GM19438 (cell line): ENCODE results near the gene CWC27.
"Not testable (repeated sequence)": the region's sequence is repeated elsewhere in the genome, so short reads cannot be mapped to it uniquely, and the experiment has no call there.

ENCODE experiments used
- ATAC-seq: cut with Tn5 transposase; IDR thresholded peaks from one replicate; pipeline ENCODE4 v1.9.1; 2021; ENCODE audit warnings: low read depth; ENCODE audit not compliant: unreplicated experiment

CWC27 gene

DNA sequence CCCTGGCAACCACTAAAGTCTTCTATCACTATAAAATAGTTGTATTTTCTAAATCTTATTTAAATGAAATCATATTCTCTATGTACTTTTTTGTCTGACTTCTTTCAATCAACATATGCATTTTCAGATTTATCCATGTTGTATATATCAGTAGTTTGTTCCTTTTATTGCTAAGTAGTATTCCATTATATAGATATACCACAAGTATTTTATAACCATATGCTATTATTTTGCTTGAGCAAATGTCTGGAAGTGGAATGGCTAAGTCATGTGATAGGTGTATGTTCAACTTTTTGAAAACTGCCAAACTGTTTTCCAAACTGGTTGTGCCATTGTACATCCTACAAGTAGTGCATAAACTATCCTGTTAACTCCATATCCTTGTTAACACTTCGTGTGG lies 131.1 kb downstream of the CWC27 start:
- no peak for ATAC-seq

DNA sequence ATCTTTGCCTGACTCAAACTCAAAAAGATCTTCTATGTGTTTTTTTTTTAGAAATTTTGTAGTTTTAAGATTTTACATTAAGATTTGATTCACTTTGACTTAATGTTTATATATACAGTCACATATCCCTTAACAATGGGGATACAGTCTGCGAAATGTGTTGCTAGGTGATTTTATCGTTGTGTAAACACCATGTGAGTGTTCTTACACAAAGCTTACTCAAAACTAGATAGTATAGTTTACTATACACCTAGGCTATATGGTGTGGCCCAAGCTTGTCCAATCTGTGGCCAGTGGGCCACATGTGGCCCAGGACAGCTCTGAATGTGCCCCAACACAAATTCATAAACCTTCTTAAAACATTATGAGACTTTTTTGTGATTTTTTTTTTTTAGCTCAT lies 131.9 kb downstream of the CWC27 start:
- no peak for ATAC-seq

GRCh38 chr5:64907399-64907798 lies 138.7 kb downstream of the CWC27 start:
- ATAC-seq: not testable (repeated sequence)

DNA sequence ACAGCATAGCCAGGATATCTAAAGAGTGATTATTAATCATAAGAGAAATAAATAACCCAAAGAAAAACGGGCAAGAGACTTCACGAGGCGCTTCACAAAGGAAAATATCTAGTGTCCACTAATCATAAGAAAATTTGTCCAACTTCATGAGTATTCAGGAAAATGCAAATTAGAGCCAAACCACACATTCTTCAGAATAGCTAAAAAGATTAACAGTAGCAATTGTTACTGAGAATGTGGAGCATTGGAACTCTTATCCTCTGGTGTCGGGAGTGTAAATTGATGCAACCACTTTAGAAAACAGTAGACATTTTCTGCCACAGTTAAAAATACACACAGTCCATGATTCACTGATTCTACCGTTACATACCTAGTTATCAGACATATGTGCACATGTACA lies 145.7 kb downstream of the CWC27 start:
- no peak for ATAC-seq

DNA sequence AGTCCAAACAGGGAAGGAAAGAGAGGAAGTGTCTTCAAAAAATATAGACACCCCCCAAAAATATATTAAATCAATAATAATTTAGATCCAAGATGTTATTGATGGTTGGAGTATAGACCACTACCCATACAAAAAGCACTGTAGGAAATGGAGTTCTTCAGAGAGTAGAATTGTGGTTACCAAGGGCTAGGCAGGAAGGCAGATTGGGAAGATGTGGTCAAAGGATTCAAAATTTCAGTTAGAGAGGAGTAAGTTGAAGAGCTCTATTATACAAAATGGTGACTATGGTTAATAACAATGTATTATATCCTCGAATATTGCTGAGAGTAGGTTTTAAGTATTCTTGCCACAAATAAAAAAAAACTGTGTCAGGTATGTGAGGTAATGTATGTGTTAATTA lies 149.4 kb downstream of the CWC27 start:
- ATAC-seq: no peak

- ATAC-seq: no peak
These were observed 152.7 kb downstream of the CWC27 start for GRCh38 chr5:64921386-64921785.

DNA sequence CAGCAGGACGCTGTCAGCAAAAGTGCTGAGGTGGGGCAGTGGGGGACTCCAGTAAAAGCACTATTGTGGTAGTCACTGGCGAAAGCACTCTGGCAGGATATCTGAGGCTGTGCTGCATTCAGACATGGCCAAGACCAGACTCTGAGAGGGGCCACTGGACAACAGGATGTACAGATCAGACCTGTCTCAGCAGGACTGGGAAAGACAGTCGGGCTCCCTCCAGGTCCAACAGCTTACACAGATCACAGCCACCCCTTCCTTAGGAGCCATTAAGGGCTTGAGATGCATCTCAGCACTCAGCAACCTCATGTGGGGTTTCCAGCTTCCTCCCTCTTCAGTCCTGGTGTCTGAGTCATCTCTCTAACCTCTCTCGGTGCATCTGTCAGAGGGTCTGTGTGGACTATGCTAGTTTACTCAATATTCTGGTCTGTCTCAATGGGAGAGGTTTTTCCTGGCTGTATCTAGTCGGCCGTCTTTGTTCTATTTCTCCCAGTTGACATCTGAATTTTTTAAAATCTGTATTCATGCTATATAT lies 154.5 kb downstream of the CWC27 start:
- no peak for ATAC-seq

- no peak for ATAC-seq
These were observed 156.4 kb downstream of the CWC27 start for GRCh38 chr5:64925123-64925522.

DNA sequence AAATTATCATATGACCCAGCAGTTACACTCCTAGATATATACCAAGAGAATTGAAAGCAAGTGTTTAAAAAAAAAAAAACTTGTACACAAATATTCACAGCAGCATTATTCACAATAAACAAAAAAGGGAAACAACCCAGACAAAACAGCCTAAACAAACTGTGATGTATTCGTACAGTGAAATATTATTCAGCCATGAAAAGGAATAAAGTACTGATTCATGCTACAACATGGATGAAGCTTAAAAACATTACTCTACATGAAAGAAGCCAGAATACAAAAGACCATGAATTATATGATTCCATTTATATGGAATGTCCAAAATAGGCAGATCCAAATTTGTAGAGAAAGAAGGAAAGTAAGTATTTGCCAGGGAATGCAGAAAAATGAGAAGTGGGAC lies 161.1 kb downstream of the CWC27 start:
- no peak for ATAC-seq

DNA sequence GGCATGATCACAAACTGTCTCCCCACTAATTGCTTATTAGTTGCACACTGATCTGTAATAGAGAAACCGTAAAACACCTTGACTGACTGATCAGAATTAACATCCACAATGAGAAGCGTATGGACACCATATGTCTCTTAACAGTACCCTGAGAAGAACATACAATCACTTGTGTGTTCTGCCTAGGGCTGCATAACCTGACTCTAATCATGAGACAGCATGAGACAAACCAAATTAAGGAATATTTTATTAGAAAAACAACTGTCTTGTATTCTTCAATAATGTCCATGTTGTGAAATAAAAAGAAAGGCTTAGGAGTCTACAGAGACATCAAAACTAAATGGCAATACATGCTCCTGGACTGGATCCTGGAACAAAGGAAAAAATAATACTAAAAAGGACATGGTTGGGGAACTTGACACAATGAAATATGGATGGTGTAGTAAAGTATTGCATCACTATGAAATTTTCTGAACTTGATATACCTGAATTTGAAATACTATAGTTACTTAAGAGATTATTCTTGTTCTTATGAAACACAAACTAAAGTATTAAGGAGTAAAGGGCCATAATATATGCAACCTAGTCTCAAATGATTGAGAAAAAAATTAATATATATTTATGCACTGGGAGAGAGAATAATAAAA lies 162.1 kb downstream of the CWC27 start:
- no peak for ATAC-seq

- ATAC-seq: not testable (repeated sequence)
These were observed 170.7 kb downstream of the CWC27 start for GRCh38 chr5:64939422-64939771.

- no peak for ATAC-seq
These were observed 171.2 kb downstream of the CWC27 start for GRCh38 chr5:64939772-64940510.

- ATAC-seq: no peak
These were observed 173.7 kb downstream of the CWC27 start for GRCh38 chr5:64942460-64942859.

DNA sequence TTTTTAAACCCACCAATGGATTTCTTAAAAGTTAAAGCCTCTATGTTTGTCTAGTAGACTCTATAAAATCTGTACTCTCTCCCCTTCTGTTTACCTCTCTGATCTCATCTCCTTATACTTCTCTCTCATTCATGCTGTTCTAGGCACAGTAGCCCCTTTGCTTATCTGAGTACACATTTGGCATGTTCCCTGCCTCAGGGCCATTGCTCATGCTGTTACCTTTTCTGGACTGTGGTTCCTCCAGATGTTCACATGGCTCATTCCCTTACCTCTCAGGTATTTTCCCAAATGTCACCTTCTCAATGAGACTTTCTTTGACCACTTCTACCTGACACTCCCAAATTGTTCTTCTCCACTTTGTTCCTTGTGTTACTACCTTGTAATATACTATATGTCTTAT lies 176.1 kb downstream of the CWC27 start:
- ATAC-seq: no peak

DNA sequence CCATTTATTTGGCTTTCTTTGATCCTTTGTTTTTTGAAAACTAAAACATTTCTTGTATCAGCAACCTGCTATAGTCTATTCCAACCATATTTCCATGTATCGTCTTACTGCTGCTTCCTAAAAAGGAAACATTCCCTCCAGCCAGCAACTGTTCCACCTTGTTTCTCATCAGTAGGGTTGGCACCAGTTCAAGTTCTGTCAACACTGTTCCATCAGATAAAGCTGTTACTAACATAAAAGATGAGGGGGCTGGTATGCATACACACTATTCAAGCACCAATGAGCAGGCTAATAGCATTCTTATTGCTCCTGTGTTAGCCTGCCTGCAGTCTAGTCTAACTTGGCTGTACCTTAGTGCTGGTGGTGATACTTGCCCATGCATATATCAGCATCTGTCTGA lies 178.3 kb downstream of the CWC27 start:
- no peak for ATAC-seq

DNA sequence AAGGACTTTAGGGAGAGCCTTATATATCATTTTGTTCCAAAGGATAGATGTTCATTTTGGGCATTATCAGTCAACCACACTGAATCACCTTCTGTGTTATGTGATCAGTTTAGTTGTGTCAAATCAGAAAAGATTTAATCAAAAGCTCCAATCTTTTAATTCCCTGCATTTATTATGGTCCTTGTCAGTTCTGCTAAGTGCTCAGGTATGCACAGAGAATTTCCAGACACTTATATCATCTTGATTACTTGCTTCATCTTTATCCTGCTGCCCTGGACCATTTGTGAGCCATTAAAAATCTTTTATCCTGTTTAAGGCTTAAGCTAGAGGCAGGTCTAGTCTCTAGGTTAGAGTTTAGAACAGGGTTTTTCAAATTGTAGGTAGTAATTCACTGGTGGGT lies 179.1 kb downstream of the CWC27 start:
- no peak for ATAC-seq

- ATAC-seq: no peak
These were observed 180.6 kb downstream of the CWC27 start for GRCh38 chr5:64949331-64949730.

GRCh38 chr5:64952951-64953673 lies 184.4 kb downstream of the CWC27 start:
- no peak for ATAC-seq

GRCh38 chr5:64954518-64954917 lies 185.8 kb downstream of the CWC27 start:
- no peak for ATAC-seq

- no peak for ATAC-seq
These were observed 190.1 kb downstream of the CWC27 start for GRCh38 chr5:64958757-64959391.

- no peak for ATAC-seq
These were observed 194.5 kb downstream of the CWC27 start for GRCh38 chr5:64963278-64963677.
